Neural progenitor cell (in vitro differentiated cells): ENCODE data around the gene NPRL2. TPM values are rescaled to one million over a fixed set of nuclear protein-coding genes. Genes with fewer than 3 reads are reported as not detected.
"Not testable (repeated sequence)": the region's sequence is repeated elsewhere in the genome, so short reads cannot be mapped to it uniquely, and the experiment has no call there.

ENCODE experiments used
- DNase-seq: peaks from one replicate; pipeline ENCODE4 v3.0.0-alpha.2; 2016; ENCODE audit warnings: low spot score
- H2AFZ ChIP-seq: fragments of 200-600 bp; sonication (generic); replicated peaks from 2 replicates; pipeline ENCODE4 v1.6.1; 2016; ENCODE audit warnings: antibody characterized with exemption
- H3F3A ChIP-seq: fragments of 200-600 bp; sonication (generic); 2 replicates; pipeline ENCODE4 v1.6.1; 2016; ENCODE audit warnings: antibody characterized with exemption, low read depth
- H3K27ac ChIP-seq: fragments of 200-600 bp; sonication (generic); 2 replicates; pipeline ENCODE4 v1.5.1; 2016; ENCODE audit warnings: mild to moderate bottlenecking
- H3K27me3 ChIP-seq: fragments of 200-600 bp; sonication (generic); 2 replicates; pipeline ENCODE4 v1.6.1; 2016; ENCODE audit warnings: mild to moderate bottlenecking, moderate library complexity
- H3K36me3 ChIP-seq: fragments of 200-600 bp; sonication (generic); 2 replicates; pipeline ENCODE4 v1.5.1; 2016
- H3K4me1 ChIP-seq: fragments of 200-600 bp; sonication (generic); 2 replicates; pipeline ENCODE4 v1.6.1; 2016; ENCODE audit warnings: mixed run types
- H3K4me2 ChIP-seq: fragments of 200-600 bp; sonication (generic); 2 replicates; pipeline ENCODE4 v1.6.1; 2016
- H3K4me3 ChIP-seq: fragments of 200-600 bp; sonication (generic); 2 replicates; pipeline ENCODE4 v1.5.1; 2016
- H3K79me2 ChIP-seq: fragments of 200-600 bp; sonication (generic); 2 replicates; pipeline ENCODE4 v1.6.1; 2016; ENCODE audit warnings: low read depth
- H3K9ac ChIP-seq: fragments of 200-600 bp; sonication (generic); 2 replicates; pipeline ENCODE4 v1.6.1; 2016
- H3K9me3 ChIP-seq: fragments of 200-600 bp; sonication (generic); 2 replicates; pipeline ENCODE4 v1.5.1; 2016; ENCODE audit warnings: low read depth
- H4K20me1 ChIP-seq: fragments of 200-600 bp; sonication (generic); 2 replicates; pipeline ENCODE4 v1.6.1; 2016; ENCODE audit warnings: low read depth
- H3K27ac Mint-ChIP-seq: 3 replicates; pipeline ENCODE4 v1.8.0; 2021; ENCODE audit warnings: mixed read lengths
- H3K27me3 Mint-ChIP-seq: 2 replicates; pipeline ENCODE4 v1.8.0; 2022; ENCODE audit warnings: low read depth, mild to moderate bottlenecking, inconsistent platforms, moderate library complexity, mixed read lengths; ENCODE audit not compliant: insufficient read depth
- H3K36me3 Mint-ChIP-seq: 3 replicates; pipeline ENCODE4 v1.8.0; 2021; ENCODE audit warnings: mixed read lengths
- H3K4me1 Mint-ChIP-seq: 3 replicates; pipeline ENCODE4 v1.8.0; 2021; ENCODE audit warnings: mixed read lengths
- H3K4me3 Mint-ChIP-seq: 3 replicates; pipeline ENCODE4 v1.8.0; 2021; ENCODE audit warnings: mild to moderate bottlenecking, moderate library complexity, mixed read lengths
- H3K9me3 Mint-ChIP-seq: 3 replicates; pipeline ENCODE4 v1.8.0; 2020; ENCODE audit warnings: mixed read lengths
- EZH2 ChIP-seq: fragments of 200-600 bp; sonication (generic); IDR thresholded peaks from 2 replicates; pipeline ENCODE4 v1.6.1; 2017; ENCODE audit warnings: antibody characterized with exemption, mild to moderate bottlenecking, moderate library complexity
- EZH2phosphoT487 ChIP-seq: fragments of 200-600 bp; sonication (generic); IDR thresholded peaks from 2 replicates; pipeline ENCODE4 v1.6.1; 2017; ENCODE audit warnings: antibody characterized with exemption
- total RNA-seq: library from RNA; depleted of rRNA; stranded (reverse); fragments of >200 nt; gene quantifications from 2 replicates; pipeline ENCODE4 v1.2.3, GENCODE V29; 2015; ENCODE audit warnings: low replicate concordance
- TF ChIP-seq, protein P1 (sequence below): fragments of 200-600 bp; sonication (generic); IDR thresholded peaks from 2 replicates; pipeline ENCODE4 v1.5.1; 2017; ENCODE audit warnings: antibody characterized with exemption, mild to moderate bottlenecking

The NPRL2 gene
- total RNA-seq, 1 donor from 2014 or later, result 15.5 TPM

DNA sequence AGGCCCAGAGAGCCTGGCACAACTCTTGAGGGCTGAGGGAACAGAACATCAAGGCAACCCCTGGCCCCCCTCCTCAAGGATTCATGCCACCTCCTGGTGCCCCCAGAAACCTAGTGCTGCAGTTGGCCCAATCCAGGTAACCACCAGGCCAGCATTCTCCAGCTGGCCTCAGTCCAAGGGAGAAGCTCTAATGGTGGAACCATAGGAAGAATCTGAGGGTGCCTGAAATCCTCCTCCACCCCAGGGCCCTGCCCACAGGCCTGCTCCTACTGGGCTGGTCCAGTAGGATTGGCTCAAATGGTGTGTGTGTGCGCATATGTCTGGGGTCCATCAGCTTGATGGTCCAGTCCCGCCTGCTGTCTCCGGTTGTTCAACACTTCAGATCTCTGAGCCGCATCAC is 35.8 kb downstream of the NPRL2 start:
- no peak overlapping the region for H2AFZ ChIP-seq
- peaks cover 12% of the 10 kb centered on the region for H3K4me1 ChIP-seq
- Mint-ChIP-seq H3K36me3 (peaks cover 42% of the 10 kb centered on the region), H3K4me3 (no peak overlapping the region), H3K27me3 (peaks cover 3% of the 10 kb centered on the region), H3K9me3 (peaks cover 7% of the 10 kb centered on the region), H3K27ac (no peak overlapping the region), H3K4me1 (peaks cover 17% of the 10 kb centered on the region)
- no peak overlapping the region for H3K9ac ChIP-seq
- H3K4me2 ChIP-seq, result no peak overlapping the region
- H3K9me3 ChIP-seq, result peaks cover under 1% of the 10 kb centered on the region
- H3F3A ChIP-seq, result peaks cover 2% of the 10 kb centered on the region
- H3K27me3 ChIP-seq, result no peaks in the 10 kb centered on the region
- peaks cover 26% of the 10 kb centered on the region for H4K20me1 ChIP-seq
- H3K4me3 ChIP-seq, result no peak overlapping the region
- no peak overlapping the region for H3K27ac ChIP-seq
- H3K79me2 ChIP-seq, result peaks cover 27% of the 10 kb centered on the region
- TF ChIP-seq, protein P1, sequence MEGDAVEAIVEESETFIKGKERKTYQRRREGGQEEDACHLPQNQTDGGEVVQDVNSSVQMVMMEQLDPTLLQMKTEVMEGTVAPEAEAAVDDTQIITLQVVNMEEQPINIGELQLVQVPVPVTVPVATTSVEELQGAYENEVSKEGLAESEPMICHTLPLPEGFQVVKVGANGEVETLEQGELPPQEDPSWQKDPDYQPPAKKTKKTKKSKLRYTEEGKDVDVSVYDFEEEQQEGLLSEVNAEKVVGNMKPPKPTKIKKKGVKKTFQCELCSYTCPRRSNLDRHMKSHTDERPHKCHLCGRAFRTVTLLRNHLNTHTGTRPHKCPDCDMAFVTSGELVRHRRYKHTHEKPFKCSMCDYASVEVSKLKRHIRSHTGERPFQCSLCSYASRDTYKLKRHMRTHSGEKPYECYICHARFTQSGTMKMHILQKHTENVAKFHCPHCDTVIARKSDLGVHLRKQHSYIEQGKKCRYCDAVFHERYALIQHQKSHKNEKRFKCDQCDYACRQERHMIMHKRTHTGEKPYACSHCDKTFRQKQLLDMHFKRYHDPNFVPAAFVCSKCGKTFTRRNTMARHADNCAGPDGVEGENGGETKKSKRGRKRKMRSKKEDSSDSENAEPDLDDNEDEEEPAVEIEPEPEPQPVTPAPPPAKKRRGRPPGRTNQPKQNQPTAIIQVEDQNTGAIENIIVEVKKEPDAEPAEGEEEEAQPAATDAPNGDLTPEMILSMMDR, result no peak
- TF ChIP-seq EZH2 (no peak), EZH2phosphoT487 (no peak)
- DNase-seq, result no peak
- no peaks in the 10 kb centered on the region for H3K36me3 ChIP-seq

DNA sequence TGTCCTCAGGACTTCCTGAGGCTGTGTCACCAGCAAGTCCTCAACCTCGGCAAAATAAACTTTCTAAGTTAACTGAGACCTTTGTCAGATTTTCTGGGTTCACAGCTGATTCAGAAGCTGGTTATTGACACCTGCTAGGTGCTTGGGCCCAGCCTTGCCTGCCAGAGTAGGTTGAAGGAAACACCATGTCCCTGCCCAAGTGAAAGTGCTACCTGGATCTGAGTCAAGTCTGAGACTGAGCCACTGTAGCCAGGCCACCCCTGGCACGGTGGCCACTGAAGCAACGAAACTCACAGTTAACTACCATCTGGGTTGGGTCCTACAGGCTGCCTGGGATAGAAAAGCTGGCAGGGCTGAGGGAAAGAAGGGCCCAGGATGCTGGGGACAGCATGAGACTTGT is 36.2 kb downstream of the NPRL2 start:
- H3F3A ChIP-seq, result no peaks in the 10 kb centered on the region
- Mint-ChIP-seq H3K27ac (no peak overlapping the region), H3K27me3 (peaks cover 3% of the 10 kb centered on the region), H3K9me3 (peaks cover 11% of the 10 kb centered on the region), H3K36me3 (peaks cover 43% of the 10 kb centered on the region), H3K4me1 (peaks cover 12% of the 10 kb centered on the region), H3K4me3 (no peak overlapping the region)
- H2AFZ ChIP-seq, result no peak overlapping the region
- H3K9ac ChIP-seq, result no peak overlapping the region
- no peak overlapping the region for H3K4me3 ChIP-seq
- peaks cover 7% of the 10 kb centered on the region for H3K4me1 ChIP-seq
- no peaks in the 10 kb centered on the region for H3K27me3 ChIP-seq
- no peak overlapping the region for H3K27ac ChIP-seq
- TF ChIP-seq EZH2 (no peak), EZH2phosphoT487 (no peak)
- TF ChIP-seq, protein P1, result no peak
- no peaks in the 10 kb centered on the region for H3K36me3 ChIP-seq
- H3K4me2 ChIP-seq, result no peak overlapping the region
- H3K9me3 ChIP-seq, result peaks cover 6% of the 10 kb centered on the region
- peaks cover 22% of the 10 kb centered on the region for H3K79me2 ChIP-seq
- H4K20me1 ChIP-seq, result peaks cover 21% of the 10 kb centered on the region
- DNase-seq, result no peak

- not testable (repeated sequence) for H2AFZ ChIP-seq, H3K27ac ChIP-seq, H3K9ac ChIP-seq, DNase-seq, H4K20me1 ChIP-seq, H3K4me1 Mint-ChIP-seq, H3K4me3 Mint-ChIP-seq, H3K27me3 Mint-ChIP-seq, H3K79me2 ChIP-seq, H3K4me1 ChIP-seq, H3K27ac Mint-ChIP-seq, H3K4me3 ChIP-seq, H3K27me3 ChIP-seq, H3K36me3 ChIP-seq, H3K4me2 ChIP-seq, H3F3A ChIP-seq
- peaks cover 29% of the 10 kb centered on the region for H3K36me3 Mint-ChIP-seq
- H3K9me3 ChIP-seq, result peaks cover 23% of the 10 kb centered on the region
- H3K9me3 Mint-ChIP-seq, result peaks cover 19% of the 10 kb centered on the region
Measured at GRCh38 chr3:50312041-50312440, 38.5 kb downstream of the NPRL2 start.

DNA sequence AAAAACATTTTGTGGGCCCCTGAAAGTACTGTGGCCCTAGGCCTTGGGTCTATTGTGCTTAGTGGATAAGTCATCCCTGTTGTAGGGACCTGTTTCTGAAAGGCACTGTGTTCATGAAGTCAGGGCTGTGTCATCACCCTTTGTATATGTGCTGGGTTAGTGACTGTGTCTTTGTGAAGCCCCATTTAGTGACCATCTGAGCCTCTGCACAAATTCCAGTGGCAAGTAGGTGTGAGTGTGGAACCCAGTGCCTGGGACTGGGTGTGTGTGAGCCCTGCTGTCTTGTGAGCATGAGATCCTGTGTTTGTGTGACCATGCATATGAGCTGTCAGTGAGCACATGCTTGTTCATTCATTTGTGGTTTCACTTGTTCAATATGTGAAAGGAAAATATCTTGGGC is 46.0 kb downstream of the NPRL2 start:
- peaks cover 16% of the 10 kb centered on the region for H3K4me1 Mint-ChIP-seq
- no peak overlapping the region for H3K27ac Mint-ChIP-seq
- no peaks in the 10 kb centered on the region for H3K79me2 ChIP-seq
- H2AFZ ChIP-seq, result no peak overlapping the region
- H3K36me3 Mint-ChIP-seq, result peaks cover 5% of the 10 kb centered on the region
- H3K4me3 Mint-ChIP-seq, result no peak overlapping the region
- H3K27me3 ChIP-seq, result no peaks in the 10 kb centered on the region
- peaks cover 10% of the 10 kb centered on the region for H3F3A ChIP-seq
- H4K20me1 ChIP-seq, result no peaks in the 10 kb centered on the region
- H3K4me1 ChIP-seq, result peaks cover 8% of the 10 kb centered on the region
- peaks cover 25% of the 10 kb centered on the region for H3K9me3 Mint-ChIP-seq
- H3K27ac ChIP-seq, result no peak overlapping the region
- TF ChIP-seq, protein P1, result no peak
- TF ChIP-seq EZH2phosphoT487, result no peak
- no peak for TF ChIP-seq EZH2
- H3K9ac ChIP-seq, result no peak overlapping the region
- H3K27me3 Mint-ChIP-seq, result peaks cover 10% of the 10 kb centered on the region
- H3K4me3 ChIP-seq, result no peak overlapping the region
- H3K4me2 ChIP-seq, result no peak overlapping the region
- H3K9me3 ChIP-seq, result peaks cover 20% of the 10 kb centered on the region
- no peaks in the 10 kb centered on the region for H3K36me3 ChIP-seq
- DNase-seq, result peak; percentile 1
